Uterus (tissue), 2 donors: Measurements from ENCODE around the gene PANX2.

Source experiments
- CTCF ChIP-seq, 4 experiments: fragments of 200-600 bp in 2 of 4; fragments of 450-650 bp in 2 of 4; sonication (generic) in 2 of 4; IDR thresholded peaks; one replicate each; pipeline ENCODE4 v1.5.1; 2016 to 2019; ENCODE audit warnings: antibody characterized with exemption in 4 of 4, mild to moderate bottlenecking in 2 of 4, moderate library complexity in 1 of 4
- POLR2A ChIP-seq, 2 donors: fragments of 450-650 bp; IDR thresholded peaks; one replicate each; pipeline ENCODE4 v1.6.1; 2016; ENCODE audit warnings: antibody characterized with exemption in 2 of 2, mild to moderate bottlenecking in 1 of 2, moderate library complexity in 1 of 2

- no peak for TF ChIP-seq POLR2A (IDR thresholded peaks at IDR 0.05)
- TF ChIP-seq CTCF (IDR thresholded peaks at IDR 0.05) = no peak
These were observed 38.6 kb upstream of the PANX2 start for GRCh38 chr22:50131894-50132293.
